Left renal pelvis (tissue), 4 donors: ENCODE results near the gene EML1. TPM values are rescaled to one million over a fixed set of nuclear protein-coding genes. Genes with fewer than 3 reads are reported as not detected.

Experiments
- DNase-seq, 4 donors: peaks; one replicate each; pipeline ENCODE4 v3.0.0-alpha.2; 2013; ENCODE audit warnings: low read depth in 4 of 4, low spot score in 3 of 4
- polyA plus RNA-seq, 4 donors: library from polyadenylated mRNA; unstranded; fragments of 120-200 nt; gene quantifications; one replicate each; pipeline ENCODE4 v1.2.1, GENCODE V29; 2013; ENCODE audit not compliant: insufficient read length in 4 of 4

The EML1 gene
- polyA plus RNA-seq, 4 donors, result 30.3 to 47.0 (median 39.7) TPM

GRCh38 chr14:99860219-99860618 is 67.0 kb downstream of the EML1 start:
- DNase-seq, result no peak

GRCh38 chr14:99862136-99862535 is 68.9 kb downstream of the EML1 start:
- no peak for DNase-seq

- DNase-seq, result no peak
Observed at GRCh38 chr14:99863059-99863458, 69.8 kb downstream of the EML1 start.

- DNase-seq, result no peak
Observed at GRCh38 chr14:99865408-99865807, 72.2 kb downstream of the EML1 start.

GRCh38 chr14:99870617-99871016 is 77.4 kb downstream of the EML1 start:
- no peak for DNase-seq

- DNase-seq, result no peak
Observed at GRCh38 chr14:99871771-99872170, 78.6 kb downstream of the EML1 start.

- no peak for DNase-seq
Observed at GRCh38 chr14:99872786-99873440, 79.7 kb downstream of the EML1 start.

- DNase-seq, result no peak
Observed at GRCh38 chr14:99873653-99874052, 80.4 kb downstream of the EML1 start.

GRCh38 chr14:99874306-99874705 is 81.1 kb downstream of the EML1 start:
- DNase-seq, result no peak

- DNase-seq, result no peak
Observed at GRCh38 chr14:99875421-99875820, 82.2 kb downstream of the EML1 start.

- no peak for DNase-seq
Observed at GRCh38 chr14:99875836-99876235, 82.6 kb downstream of the EML1 start.

- DNase-seq, result no peak
Observed at GRCh38 chr14:99876406-99876805, 83.2 kb downstream of the EML1 start.

- DNase-seq, result no peak
Observed at GRCh38 chr14:99878563-99878962, 85.3 kb downstream of the EML1 start.

- peak in 1 of 4 donors; percentile 12 for DNase-seq
Observed at GRCh38 chr14:99879401-99880295, 86.4 kb downstream of the EML1 start.

GRCh38 chr14:99880651-99881420 is 87.6 kb downstream of the EML1 start:
- DNase-seq, result no peak

GRCh38 chr14:99883866-99884650 is 90.8 kb downstream of the EML1 start:
- no peak for DNase-seq

- peak; percentile 41 to 58 (median 47) for DNase-seq
Observed at GRCh38 chr14:99884834-99885648, 91.8 kb downstream of the EML1 start.

- DNase-seq, result no peak
Observed at GRCh38 chr14:99885649-99885958, 92.4 kb downstream of the EML1 start.

- no peak for DNase-seq
Observed at GRCh38 chr14:99887407-99887806, 94.2 kb downstream of the EML1 start.

- DNase-seq, result no peak
Observed at GRCh38 chr14:99888149-99888548, 94.9 kb downstream of the EML1 start.
